Right lobe of liver (tissue), 4 donors: ENCODE measurements around the gene GPR39.

Source experiments
- POLR2A ChIP-seq: fragments of 450-650 bp; IDR thresholded peaks from one replicate; pipeline ENCODE4 v1.6.1; 2017; ENCODE audit warnings: antibody characterized with exemption, mild to moderate bottlenecking
- TF ChIP-seq, protein P1 (sequence below), 4 donors: fragments of 200-600 bp in 3 of 4; fragments of 450-650 bp in 1 of 4; IDR thresholded peaks; one replicate each; pipeline versions ENCODE4 v1.5.1 to v1.8.0; 2016 to 2022; ENCODE audit warnings: antibody characterized with exemption in 4 of 4, mild to moderate bottlenecking in 2 of 4
- donor health status: DM: no; HTN: no; CAD: no.
- donor health status: DM: no; HTN: no; CAD: no.
- donor health status: DM: no; HTN: yes; CAD: no.

DNA sequence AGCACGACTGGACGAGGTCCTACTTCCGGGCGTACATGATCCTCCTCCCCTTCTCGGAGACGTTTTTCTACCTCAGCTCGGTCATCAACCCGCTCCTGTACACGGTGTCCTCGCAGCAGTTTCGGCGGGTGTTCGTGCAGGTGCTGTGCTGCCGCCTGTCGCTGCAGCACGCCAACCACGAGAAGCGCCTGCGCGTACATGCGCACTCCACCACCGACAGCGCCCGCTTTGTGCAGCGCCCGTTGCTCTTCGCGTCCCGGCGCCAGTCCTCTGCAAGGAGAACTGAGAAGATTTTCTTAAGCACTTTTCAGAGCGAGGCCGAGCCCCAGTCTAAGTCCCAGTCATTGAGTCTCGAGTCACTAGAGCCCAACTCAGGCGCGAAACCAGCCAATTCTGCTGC is 228.6 kb downstream of the GPR39 start:
- no peak for TF ChIP-seq POLR2A
- TF ChIP-seq, protein P1, sequence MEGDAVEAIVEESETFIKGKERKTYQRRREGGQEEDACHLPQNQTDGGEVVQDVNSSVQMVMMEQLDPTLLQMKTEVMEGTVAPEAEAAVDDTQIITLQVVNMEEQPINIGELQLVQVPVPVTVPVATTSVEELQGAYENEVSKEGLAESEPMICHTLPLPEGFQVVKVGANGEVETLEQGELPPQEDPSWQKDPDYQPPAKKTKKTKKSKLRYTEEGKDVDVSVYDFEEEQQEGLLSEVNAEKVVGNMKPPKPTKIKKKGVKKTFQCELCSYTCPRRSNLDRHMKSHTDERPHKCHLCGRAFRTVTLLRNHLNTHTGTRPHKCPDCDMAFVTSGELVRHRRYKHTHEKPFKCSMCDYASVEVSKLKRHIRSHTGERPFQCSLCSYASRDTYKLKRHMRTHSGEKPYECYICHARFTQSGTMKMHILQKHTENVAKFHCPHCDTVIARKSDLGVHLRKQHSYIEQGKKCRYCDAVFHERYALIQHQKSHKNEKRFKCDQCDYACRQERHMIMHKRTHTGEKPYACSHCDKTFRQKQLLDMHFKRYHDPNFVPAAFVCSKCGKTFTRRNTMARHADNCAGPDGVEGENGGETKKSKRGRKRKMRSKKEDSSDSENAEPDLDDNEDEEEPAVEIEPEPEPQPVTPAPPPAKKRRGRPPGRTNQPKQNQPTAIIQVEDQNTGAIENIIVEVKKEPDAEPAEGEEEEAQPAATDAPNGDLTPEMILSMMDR (IDR thresholded peaks at IDR 0.05): no peak
